ENCODE data around the gene PRKD3. TPM values are rescaled to one million over a fixed set of nuclear protein-coding genes. Genes with fewer than 3 reads are reported as not detected.
A peak's percentile ranks its signal among the peaks of the same experiment; 100 is the strongest.

The PRKD3 gene
- total and polyA plus RNA-seq, 2 of the 13 experiments (the other 11 are each of a cell fraction or from before 2014, with no cell fraction given) = 11.6 to 38.4 TPM

- no peak for TF ChIP-seq GRHL1 (CRISPR knock-in tag; conservative IDR thresholded peaks at IDR 0.05)
- no peak for TF ChIP-seq ZNF317 (CRISPR knock-in tag; IDR thresholded peaks at IDR 0.05)
- peak; percentile 74 for TF ChIP-seq POLR2AphosphoS5 (IDR thresholded peaks at IDR 0.05; ENCODE audit: low read depth, low read length)
- TF ChIP-seq ATM (IDR thresholded peaks at IDR 0.05; ENCODE audit: borderline replicate concordance) = no peak
- no peak for TF ChIP-seq ZNF407 (CRISPR knock-in tag; IDR thresholded peaks at IDR 0.05; ENCODE audit: not compliant biosample characterization)
- TF ChIP-seq ZNF841 (CRISPR knock-in tag; IDR thresholded peaks at IDR 0.05; ENCODE audit: borderline replicate concordance) = no peak
- TF ChIP-seq GPBP1L1 (CRISPR knock-in tag; IDR thresholded peaks at IDR 0.05) = no peak
- no peak for TF ChIP-seq THYN1 (CRISPR knock-in tag; IDR thresholded peaks at IDR 0.05; ENCODE audit: borderline replicate concordance, low read depth)
- TF ChIP-seq ZBTB38 (CRISPR knock-in tag; IDR thresholded peaks at IDR 0.05) = no peak
- no peak for TF ChIP-seq ZNF253 (CRISPR knock-in tag; IDR thresholded peaks at IDR 0.05; ENCODE audit: borderline replicate concordance)
- TF ChIP-seq ZNF773 (CRISPR knock-in tag; IDR thresholded peaks at IDR 0.05; ENCODE audit: borderline replicate concordance) = peak; percentile 46; the same call in 1 of the 2 replicates
- TF ChIP-seq FOXC1 (CRISPR knock-in tag; IDR thresholded peaks at IDR 0.05; ENCODE audit: borderline replicate concordance) = no peak
- TF ChIP-seq SAP130 (CRISPR knock-in tag; IDR thresholded peaks at IDR 0.05; ENCODE audit: low read depth) = no peak
- 0 out of 2 replicates have a peak, but pooled peaks have one; percentile 12 for TF ChIP-seq DNMT1 (CRISPR knock-in tag; IDR thresholded peaks at IDR 0.05)
- TF ChIP-seq CEBPZ (IDR thresholded peaks at IDR 0.05; ENCODE audit: low read length) = no peak
Measured at GRCh38 chr2:37324536-37324785, 172 bp downstream of the PRKD3 start (continued).
